ENCODE data around the gene AFG3L2. TPM values are rescaled to one million over a fixed set of nuclear protein-coding genes. Genes with fewer than 3 reads are reported as not detected.

AFG3L2 gene
- total and polyA plus RNA-seq, 2 of the 13 experiments (the other 11 are each of a cell fraction or from before 2014, with no cell fraction given): 28.6 to 86.9 TPM

DNA sequence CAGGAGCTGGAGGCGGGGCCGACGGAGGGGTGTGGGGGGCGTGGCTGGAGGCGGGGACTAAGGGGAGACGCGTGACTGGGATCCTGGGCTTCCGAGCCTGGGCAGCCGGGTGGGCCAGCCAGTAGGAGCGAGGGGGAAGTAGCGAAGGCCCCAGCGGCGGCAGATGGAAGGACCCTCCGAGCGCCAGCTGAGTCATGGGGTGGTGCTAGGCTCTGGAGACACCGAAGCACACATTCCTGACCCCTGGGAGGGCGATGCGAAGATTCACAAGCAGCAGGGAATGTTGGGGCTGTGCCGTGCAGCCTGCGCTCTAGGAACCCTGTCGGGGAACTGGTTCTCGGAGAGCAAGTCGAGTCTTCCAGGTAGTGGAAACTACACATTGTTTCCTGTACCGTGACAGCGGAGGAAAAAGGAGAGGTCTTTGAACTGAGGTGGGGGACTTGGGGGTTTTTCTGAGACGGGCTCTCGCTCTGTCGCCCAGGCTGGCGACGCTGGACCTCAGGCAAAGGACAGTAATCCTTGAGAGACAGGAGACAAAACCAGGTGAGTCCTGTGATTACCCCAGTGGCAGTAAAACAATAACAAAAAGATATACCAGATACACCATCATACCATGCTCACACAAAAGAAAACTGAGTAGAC lies 650 bp upstream of the AFG3L2 start (continued):
- TF ChIP-seq ZMYM3 (CRISPR knock-in tag; IDR thresholded peaks at IDR 0.05) (peak; percentile 55), ZNF567 (CRISPR knock-in tag; IDR thresholded peaks at IDR 0.05; ENCODE audit: borderline replicate concordance) (no peak), MAFK (conservative IDR thresholded peaks at IDR 0.05 in 1 of 2, IDR thresholded peaks at IDR 0.05 in 1 of 2; ENCODE audit: low read length in 2 of 2) (peak in 1 of 2 experiments; percentile 57; a peak in 1 of 4 replicates), SCMH1 (CRISPR knock-in tag; IDR thresholded peaks at IDR 0.05; ENCODE audit: borderline replicate concordance) (no peak), SP140L (CRISPR knock-in tag; IDR thresholded peaks at IDR 0.05; ENCODE audit: borderline replicate concordance) (no peak), ZNF296 (CRISPR knock-in tag; conservative IDR thresholded peaks at IDR 0.05) (no peak), FOXC1 (CRISPR knock-in tag; IDR thresholded peaks at IDR 0.05; ENCODE audit: borderline replicate concordance) (0 out of 2 replicates have a peak, but pooled peaks have one; percentile 35), ZNF747 (CRISPR knock-in tag; IDR thresholded peaks at IDR 0.05; ENCODE audit: borderline replicate concordance) (no peak; the same call in 1 of the 2 replicates), SOX5 (CRISPR knock-in tag; IDR thresholded peaks at IDR 0.05; ENCODE audit: borderline replicate concordance) (peak; percentile 42; the same call in 1 of the 2 replicates), ZNF468 (CRISPR knock-in tag; IDR thresholded peaks at IDR 0.05) (no peak), ISL2 (CRISPR knock-in tag; IDR thresholded peaks at IDR 0.05) (no peak; the same call in 1 of the 2 replicates), IRX3 (CRISPR knock-in tag; IDR thresholded peaks at IDR 0.05; ENCODE audit: borderline replicate concordance, low read depth) (no peak), ZNF672 (CRISPR knock-in tag; IDR thresholded peaks at IDR 0.05) (no peak), ZNF225 (CRISPR knock-in tag; IDR thresholded peaks at IDR 0.05) (no peak), IKZF1 (IDR thresholded peaks at IDR 0.05) (no peak), ZNF564 (CRISPR knock-in tag; IDR thresholded peaks at IDR 0.05) (no peak)
- TF ChIP-seq, protein P1, sequence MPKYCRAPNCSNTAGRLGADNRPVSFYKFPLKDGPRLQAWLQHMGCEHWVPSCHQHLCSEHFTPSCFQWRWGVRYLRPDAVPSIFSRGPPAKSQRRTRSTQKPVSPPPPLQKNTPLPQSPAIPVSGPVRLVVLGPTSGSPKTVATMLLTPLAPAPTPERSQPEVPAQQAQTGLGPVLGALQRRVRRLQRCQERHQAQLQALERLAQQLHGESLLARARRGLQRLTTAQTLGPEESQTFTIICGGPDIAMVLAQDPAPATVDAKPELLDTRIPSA (CRISPR knock-in tag; IDR thresholded peaks at IDR 0.05; ENCODE audit: borderline replicate concordance): no peak
- TF ChIP-seq, protein P2, sequence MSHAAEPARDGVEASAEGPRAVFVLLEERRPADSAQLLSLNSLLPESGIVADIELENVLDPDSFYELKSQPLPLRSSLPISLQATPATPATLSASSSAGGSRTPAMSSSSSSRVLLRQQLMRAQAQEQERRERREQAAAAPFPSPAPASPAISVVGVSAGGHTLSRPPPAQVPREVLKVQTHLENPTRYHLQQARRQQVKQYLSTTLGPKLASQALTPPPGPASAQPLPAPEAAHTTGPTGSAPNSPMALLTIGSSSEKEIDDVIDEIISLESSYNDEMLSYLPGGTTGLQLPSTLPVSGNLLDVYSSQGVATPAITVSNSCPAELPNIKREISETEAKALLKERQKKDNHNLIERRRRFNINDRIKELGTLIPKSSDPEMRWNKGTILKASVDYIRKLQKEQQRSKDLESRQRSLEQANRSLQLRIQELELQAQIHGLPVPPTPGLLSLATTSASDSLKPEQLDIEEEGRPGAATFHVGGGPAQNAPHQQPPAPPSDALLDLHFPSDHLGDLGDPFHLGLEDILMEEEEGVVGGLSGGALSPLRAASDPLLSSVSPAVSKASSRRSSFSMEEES (CRISPR knock-in tag; IDR thresholded peaks at IDR 0.05): peak; percentile 81; the same call in 1 of the 2 replicates
- TF ChIP-seq, protein P3, sequence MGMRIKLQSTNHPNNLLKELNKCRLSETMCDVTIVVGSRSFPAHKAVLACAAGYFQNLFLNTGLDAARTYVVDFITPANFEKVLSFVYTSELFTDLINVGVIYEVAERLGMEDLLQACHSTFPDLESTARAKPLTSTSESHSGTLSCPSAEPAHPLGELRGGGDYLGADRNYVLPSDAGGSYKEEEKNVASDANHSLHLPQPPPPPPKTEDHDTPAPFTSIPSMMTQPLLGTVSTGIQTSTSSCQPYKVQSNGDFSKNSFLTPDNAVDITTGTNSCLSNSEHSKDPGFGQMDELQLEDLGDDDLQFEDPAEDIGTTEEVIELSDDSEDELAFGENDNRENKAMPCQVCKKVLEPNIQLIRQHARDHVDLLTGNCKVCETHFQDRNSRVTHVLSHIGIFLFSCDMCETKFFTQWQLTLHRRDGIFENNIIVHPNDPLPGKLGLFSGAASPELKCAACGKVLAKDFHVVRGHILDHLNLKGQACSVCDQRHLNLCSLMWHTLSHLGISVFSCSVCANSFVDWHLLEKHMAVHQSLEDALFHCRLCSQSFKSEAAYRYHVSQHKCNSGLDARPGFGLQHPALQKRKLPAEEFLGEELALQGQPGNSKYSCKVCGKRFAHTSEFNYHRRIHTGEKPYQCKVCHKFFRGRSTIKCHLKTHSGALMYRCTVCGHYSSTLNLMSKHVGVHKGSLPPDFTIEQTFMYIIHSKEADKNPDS (CRISPR knock-in tag; IDR thresholded peaks at IDR 0.05): no peak
- TF ChIP-seq, protein P4, sequence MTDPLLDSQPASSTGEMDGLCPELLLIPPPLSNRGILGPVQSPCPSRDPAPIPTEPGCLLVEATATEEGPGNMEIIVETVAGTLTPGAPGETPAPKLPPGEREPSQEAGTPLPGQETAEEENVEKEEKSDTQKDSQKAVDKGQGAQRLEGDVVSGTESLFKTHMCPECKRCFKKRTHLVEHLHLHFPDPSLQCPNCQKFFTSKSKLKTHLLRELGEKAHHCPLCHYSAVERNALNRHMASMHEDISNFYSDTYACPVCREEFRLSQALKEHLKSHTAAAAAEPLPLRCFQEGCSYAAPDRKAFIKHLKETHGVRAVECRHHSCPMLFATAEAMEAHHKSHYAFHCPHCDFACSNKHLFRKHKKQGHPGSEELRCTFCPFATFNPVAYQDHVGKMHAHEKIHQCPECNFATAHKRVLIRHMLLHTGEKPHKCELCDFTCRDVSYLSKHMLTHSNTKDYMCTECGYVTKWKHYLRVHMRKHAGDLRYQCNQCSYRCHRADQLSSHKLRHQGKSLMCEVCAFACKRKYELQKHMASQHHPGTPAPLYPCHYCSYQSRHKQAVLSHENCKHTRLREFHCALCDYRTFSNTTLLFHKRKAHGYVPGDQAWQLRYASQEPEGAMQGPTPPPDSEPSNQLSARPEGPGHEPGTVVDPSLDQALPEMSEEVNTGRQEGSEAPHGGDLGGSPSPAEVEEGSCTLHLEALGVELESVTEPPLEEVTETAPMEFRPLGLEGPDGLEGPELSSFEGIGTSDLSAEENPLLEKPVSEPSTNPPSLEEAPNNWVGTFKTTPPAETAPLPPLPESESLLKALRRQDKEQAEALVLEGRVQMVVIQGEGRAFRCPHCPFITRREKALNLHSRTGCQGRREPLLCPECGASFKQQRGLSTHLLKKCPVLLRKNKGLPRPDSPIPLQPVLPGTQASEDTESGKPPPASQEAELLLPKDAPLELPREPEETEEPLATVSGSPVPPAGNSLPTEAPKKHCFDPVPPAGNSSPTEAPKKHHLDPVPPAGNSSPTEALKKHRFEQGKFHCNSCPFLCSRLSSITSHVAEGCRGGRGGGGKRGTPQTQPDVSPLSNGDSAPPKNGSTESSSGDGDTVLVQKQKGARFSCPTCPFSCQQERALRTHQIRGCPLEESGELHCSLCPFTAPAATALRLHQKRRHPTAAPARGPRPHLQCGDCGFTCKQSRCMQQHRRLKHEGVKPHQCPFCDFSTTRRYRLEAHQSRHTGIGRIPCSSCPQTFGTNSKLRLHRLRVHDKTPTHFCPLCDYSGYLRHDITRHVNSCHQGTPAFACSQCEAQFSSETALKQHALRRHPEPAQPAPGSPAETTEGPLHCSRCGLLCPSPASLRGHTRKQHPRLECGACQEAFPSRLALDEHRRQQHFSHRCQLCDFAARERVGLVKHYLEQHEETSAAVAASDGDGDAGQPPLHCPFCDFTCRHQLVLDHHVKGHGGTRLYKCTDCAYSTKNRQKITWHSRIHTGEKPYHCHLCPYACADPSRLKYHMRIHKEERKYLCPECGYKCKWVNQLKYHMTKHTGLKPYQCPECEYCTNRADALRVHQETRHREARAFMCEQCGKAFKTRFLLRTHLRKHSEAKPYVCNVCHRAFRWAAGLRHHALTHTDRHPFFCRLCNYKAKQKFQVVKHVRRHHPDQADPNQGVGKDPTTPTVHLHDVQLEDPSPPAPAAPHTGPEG (CRISPR knock-in tag; IDR thresholded peaks at IDR 0.05): peak; percentile 44; the same call in 1 of the 2 replicates

All from HepG2 (cell line).